H1 (cell line): ENCODE measurements around the gene SLC6A2. TPM values are rescaled to one million over a fixed set of nuclear protein-coding genes. Genes with fewer than 3 reads are reported as not detected.

Source experiments
- CTCF ChIA-PET: fragments of 300-600 bp; sonication (Branson Sonifier 250); formaldehyde crosslinking; loops from one replicate; lab custom pipeline; 2021; ENCODE audit not compliant: partially characterized antibody; lab: Charles Lee
- POLR2A ChIA-PET: fragments of 300-600 bp; sonication (Branson Sonifier 250); formaldehyde crosslinking; loops from one replicate; lab custom pipeline; 2021; ENCODE audit warnings: inconsistent platforms; ENCODE audit not compliant: partially characterized antibody; lab: Charles Lee
- DNase-seq, 2 experiments: peaks; one replicate each; pipeline versions ENCODE4 v3.0.0 to v3.0.0-alpha.2; 2010 to 2022; ENCODE audit warnings: low spot score in 2 of 2, low read depth in 1 of 2, mixed read lengths in 1 of 2
- FAIRE-seq: peaks from 2 replicates; lab custom pipeline; 2011; peaks lifted over from hg19 to GRCh38; lab: Jason Lieb, UNC
- H2AFZ ChIP-seq: 2 replicates; pipeline ENCODE4 v1.8.1; 2012; ENCODE audit warnings: low read length, inconsistent platforms
- H2AK5ac ChIP-seq: 2 replicates; pipeline ENCODE4 v1.6.1; 2013; ENCODE audit warnings: low read depth, low read length
- H2BK120ac ChIP-seq: replicated peaks from 2 replicates; pipeline ENCODE3; 2013; ENCODE audit warnings: low read depth, low read length, inconsistent platforms
- H2BK12ac ChIP-seq: 2 replicates; pipeline ENCODE4 v1.6.1; 2013; ENCODE audit warnings: low read depth, low read length
- H2BK15ac ChIP-seq: 2 replicates; pipeline ENCODE4 v1.6.1; 2013; ENCODE audit warnings: low read length
- H2BK20ac ChIP-seq: 2 replicates; pipeline ENCODE4 v1.6.1; 2013; ENCODE audit warnings: low read length
- H2BK5ac ChIP-seq: 2 replicates; pipeline ENCODE4 v1.6.1; 2013; ENCODE audit warnings: low read depth, low read length
- H3K14ac ChIP-seq: 2 replicates; pipeline ENCODE4 v1.6.1; 2013; ENCODE audit warnings: inconsistent platforms; ENCODE audit not compliant: insufficient read length
- H3K18ac ChIP-seq: 2 replicates; pipeline ENCODE4 v1.6.1; 2013; ENCODE audit warnings: low read length; ENCODE audit errors: extremely low read depth
- H3K23ac ChIP-seq: 2 replicates; pipeline ENCODE4 v1.6.1; 2013; ENCODE audit warnings: inconsistent platforms; ENCODE audit not compliant: insufficient read length
- H3K23me2 ChIP-seq: 2 replicates; pipeline ENCODE4 v1.6.1; 2013; ENCODE audit warnings: low read depth, low read length
- H3K27ac ChIP-seq: 2 replicates; pipeline ENCODE4 v1.6.1; 2011; ENCODE audit warnings: low read depth, low read length, inconsistent platforms
- H3K27me3 ChIP-seq, 4 experiments: replicated peaks in 1 of 4; 1 replicate in 1 of 4; 2 replicates in 3 of 4; pipeline versions ENCODE4 v1.6.1 to v1.8.1; 2011 to 2013; ENCODE audit warnings: low read length in 3 of 4, mild to moderate bottlenecking in 3 of 4, inconsistent platforms in 2 of 4, mixed read lengths in 2 of 4, moderate library complexity in 1 of 4; ENCODE audit not compliant: control insufficient read depth in 3 of 4, insufficient read depth in 3 of 4; ENCODE audit errors: extremely low read depth in 1 of 4
- H3K36me3 ChIP-seq, 4 experiments: 2 replicates each; pipeline versions ENCODE4 v1.6.1 to v1.8.1; 2011 to 2013; ENCODE audit warnings: mild to moderate bottlenecking in 4 of 4, low read length in 3 of 4, moderate library complexity in 2 of 4, control low read depth in 1 of 4, inconsistent platforms in 1 of 4; ENCODE audit not compliant: insufficient read depth in 4 of 4, control insufficient read depth in 2 of 4
- H3K4ac ChIP-seq: replicated peaks from 2 replicates; pipeline ENCODE3; 2013; ENCODE audit warnings: low read length, low read depth, mixed read lengths, inconsistent platforms; ENCODE audit not compliant: insufficient read length
- H3K4me1 ChIP-seq, 4 experiments: replicated peaks in 1 of 4; 1 replicate in 1 of 4; 2 replicates in 3 of 4; pipeline versions ENCODE4 v1.6.1 to v1.8.1; 2011 to 2013; ENCODE audit warnings: low read length in 3 of 4, inconsistent platforms in 2 of 4, mixed read lengths in 1 of 4; ENCODE audit not compliant: insufficient read depth in 4 of 4, control insufficient read depth in 3 of 4
- H3K4me2 ChIP-seq, 2 experiments: 2 replicates each; pipeline versions ENCODE4 v1.6.1 to v1.8.1; 2011 to 2013; ENCODE audit warnings: low read depth in 2 of 2, low read length in 2 of 2, control low read depth in 1 of 2, inconsistent platforms in 1 of 2, mild to moderate bottlenecking in 1 of 2; ENCODE audit not compliant: insufficient read depth in 1 of 2
- H3K4me3 ChIP-seq, 4 experiments: fragments of 200-600, 300-600 bp in 1 of 4; sonication (generic), shearing (Covaris generic), sonication (Bioruptor Twin) in 1 of 4; 2 replicates each; pipeline versions ENCODE4 v1.5.1 to v1.8.1; 2011 to 2016; ENCODE audit warnings: low read length in 4 of 4, low read depth in 3 of 4, control low read depth in 2 of 4, inconsistent platforms in 2 of 4, mild to moderate bottlenecking in 2 of 4, mixed read lengths in 1 of 4, moderate library complexity in 1 of 4; ENCODE audit not compliant: insufficient read depth in 2 of 4; ENCODE audit errors: extremely low read depth in 1 of 4
- H3K56ac ChIP-seq: replicated peaks from 2 replicates; pipeline ENCODE3; 2013; ENCODE audit warnings: low read depth, mild to moderate bottlenecking, mixed read lengths, low read length, inconsistent platforms; ENCODE audit not compliant: insufficient read length
- H3K79me1 ChIP-seq: 2 replicates; pipeline ENCODE4 v1.6.1; 2013; ENCODE audit warnings: low read depth, low read length, control low read depth
- H3K79me2 ChIP-seq, 2 experiments: 2 replicates each; pipeline versions ENCODE4 v1.6.1 to v1.8.1; 2012 to 2013; ENCODE audit warnings: low read length in 2 of 2, mild to moderate bottlenecking in 2 of 2, inconsistent platforms in 1 of 2; ENCODE audit not compliant: insufficient read depth in 2 of 2, control insufficient read depth in 1 of 2
- H3K9ac ChIP-seq, 4 experiments: replicated peaks in 1 of 4; 1 replicate in 1 of 4; 2 replicates in 3 of 4; pipeline versions ENCODE4 v1.6.1 to v1.8.1; 2011 to 2013; ENCODE audit warnings: low read depth in 3 of 4, low read length in 3 of 4, control low read depth in 2 of 4, mild to moderate bottlenecking in 2 of 4, moderate library complexity in 2 of 4, inconsistent platforms in 1 of 4; ENCODE audit errors: extremely low read depth in 1 of 4
- H3K9me3 ChIP-seq, 2 experiments: 2 replicates each; pipeline versions ENCODE4 v1.6.1 to v1.8.1; 2012 to 2013; ENCODE audit warnings: mild to moderate bottlenecking in 2 of 2, moderate library complexity in 2 of 2, control low read depth in 1 of 2, inconsistent platforms in 1 of 2, low read depth in 1 of 2, low read length in 1 of 2, mixed read lengths in 1 of 2; ENCODE audit not compliant: insufficient read depth in 2 of 2
- H4K20me1 ChIP-seq, 2 experiments: replicated peaks in 1 of 2; 2 replicates each; pipeline versions ENCODE3 to v1.8.1; 2011 to 2013; ENCODE audit warnings: inconsistent platforms in 2 of 2, low read length in 2 of 2, mild to moderate bottlenecking in 1 of 2; ENCODE audit not compliant: insufficient read depth in 2 of 2, control insufficient read depth in 1 of 2
- H4K5ac ChIP-seq: 2 replicates; pipeline ENCODE4 v1.6.1; 2013; ENCODE audit warnings: low read length, low read depth, mixed read lengths, inconsistent platforms; ENCODE audit not compliant: insufficient read length
- H4K8ac ChIP-seq: 2 replicates; pipeline ENCODE4 v1.8.0; 2013; ENCODE audit warnings: mild to moderate bottlenecking, moderate library complexity, low read length, inconsistent platforms; ENCODE audit not compliant: insufficient read depth; ENCODE audit errors: extremely low read depth
- H4K91ac ChIP-seq: replicated peaks from 2 replicates; pipeline ENCODE3; 2013; ENCODE audit warnings: low read length, mixed read lengths, inconsistent platforms; ENCODE audit not compliant: insufficient read length
- BACH1 ChIP-seq: IDR thresholded peaks from 2 replicates; pipeline ENCODE4 v1.6.1; 2012; ENCODE audit warnings: low read length, improper control_type of control experiment
- BRCA1 ChIP-seq: IDR thresholded peaks from 2 replicates; pipeline ENCODE4 v1.6.1; 2012; ENCODE audit warnings: low read depth, low read length, improper control_type of control experiment
- CBX8 ChIP-seq: fragments of 300-800, 300-1000 bp; sonication (generic); IDR thresholded peaks from 2 replicates; pipeline ENCODE4 v1.7.1; 2016; ENCODE audit warnings: low read depth, low read length, borderline replicate concordance
- EGR1 ChIP-seq: IDR thresholded peaks from 2 replicates; pipeline ENCODE4 v1.6.1; 2011; ENCODE audit warnings: low read depth, low read length, borderline replicate concordance
- HDAC6 ChIP-seq: IDR thresholded peaks from one replicate; pipeline ENCODE4 v1.7.1; 2012; ENCODE audit warnings: low read depth, mild to moderate bottlenecking, inconsistent platforms, low read length, moderate library complexity
- NRF1 ChIP-seq: IDR thresholded peaks from 2 replicates; pipeline ENCODE4 v1.6.1; 2011; ENCODE audit warnings: mild to moderate bottlenecking, low read depth, low read length, improper control_type of control experiment
- RAD21 ChIP-seq, 2 experiments: IDR thresholded peaks in 1 of 2; conservative IDR thresholded peaks in 1 of 2; 2 replicates each; pipeline ENCODE4 v1.6.1; 2011; ENCODE audit warnings: low read depth in 2 of 2, low read length in 2 of 2, improper control_type of control experiment in 1 of 2, inconsistent platforms in 1 of 2, mild to moderate bottlenecking in 1 of 2, moderate library complexity in 1 of 2
- SIN3A ChIP-seq, 2 experiments: IDR thresholded peaks in 1 of 2; conservative IDR thresholded peaks in 1 of 2; 2 replicates each; pipeline ENCODE4 v1.6.1; 2011 to 2012; ENCODE audit warnings: low read length in 2 of 2, improper control_type of control experiment in 1 of 2, low read depth in 1 of 2, mild to moderate bottlenecking in 1 of 2
- SIRT6 ChIP-seq: IDR thresholded peaks from one replicate; pipeline ENCODE4 v1.7.1; 2012; ENCODE audit warnings: low read length, inconsistent platforms
- ZNF274 ChIP-seq: IDR thresholded peaks from 2 replicates; pipeline ENCODE4 v1.7.0; 2012; ENCODE audit warnings: low read length, borderline replicate concordance; ENCODE audit errors: extremely low read depth
- WGBS, 2 experiments: shearing (Covaris generic) in 1 of 2; methylation state at CpG; one replicate each; pipeline versions ENCODE4 v1.1.6 to v1.1.7; 2013 to 2015; ENCODE audit warnings: low lambda C conversion rate in 2 of 2, mixed read lengths in 2 of 2, inconsistent platforms in 1 of 2, low coverage in 1 of 2, missing lambda C conversion rate in 1 of 2; ENCODE audit not compliant: insufficient replicate concordance in 2 of 2, insufficient coverage in 1 of 2, insufficient read length in 1 of 2; ENCODE audit errors: extremely low coverage in 1 of 2, missing lambda C conversion rate in 1 of 2; 5-methylcytosine and 5-hydroxymethylcytosine counted together
- polyA plus RNA-seq, 7 experiments: library from polyadenylated mRNA; depleted of rRNA in 3 of 7; stranded (reverse) in 5 of 7; unstranded in 2 of 7; fragments of >200 nt in 5 of 7; fragments of 200-250 nt in 2 of 7; gene quantifications; 1 replicate in 5 of 7; 2 replicates in 1 of 7; 4 replicates in 1 of 7; pipeline versions ENCODE4 v1.2.1 to v1.2.3, GENCODE V29; 2011 to 2013; ENCODE audit warnings: missing spikeins in 2 of 7, mixed read lengths in 2 of 7
- total RNA-seq: library from RNA; stranded (reverse); fragmentation: NEBNext Ultra II Directional; extraction: Animal tissue kit (Norgen Biotek cat#: 25700); gene quantifications from 2 replicates; pipeline ENCODE4 v1.2.1, GENCODE V29; 2021

SLC6A2 gene
- total and polyA plus RNA-seq, 2 of the 8 experiments (the other 6 are each of a cell fraction or from before 2014, with no cell fraction given), result 0.35 TPM; not detected in 1

DNA sequence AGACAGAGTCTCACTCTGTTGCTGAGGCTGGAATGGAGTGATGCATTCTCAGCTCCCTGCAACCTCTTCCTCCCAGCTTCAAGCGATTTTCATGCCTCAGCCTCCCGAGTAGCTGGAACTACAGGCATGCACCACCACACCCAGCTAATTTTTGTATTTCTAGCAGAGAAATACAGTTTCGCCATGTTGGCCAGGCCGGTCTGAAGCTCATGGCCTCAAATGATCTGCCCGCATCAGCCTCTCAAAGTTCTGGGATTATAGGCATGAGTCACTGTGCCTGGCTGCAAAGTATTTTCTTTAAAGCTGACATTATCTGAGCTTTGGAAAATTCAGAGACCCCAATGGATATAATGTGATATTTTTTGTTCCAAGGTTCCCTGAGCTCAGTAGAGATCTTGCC lies 31.1 kb upstream of the SLC6A2 start:
- Histone ChIP-seq H3K27ac (no peak overlapping the region), H3K18ac (no peak overlapping the region), H3K23me2 (no peaks in the 10 kb centered on the region), H2BK120ac (no peak overlapping the region), H3K79me1 (no peaks in the 10 kb centered on the region), H4K8ac (no peak overlapping the region), H2BK5ac (no peak overlapping the region), H3K14ac (no peak overlapping the region), H4K20me1 (no peaks in the 10 kb centered on the region), H3K9me3 (peaks cover 3 to 7% of the 10 kb centered on the region in 2 experiments; a peak in 2 of 4 replicates), H3K4me3 (no peak overlapping the region), H3K79me2 (no peaks in the 10 kb centered on the region), H2BK12ac (no peak overlapping the region), H3K4me2 (no peak overlapping the region), H3K4ac (no peak overlapping the region), H3K36me3 (no peaks in the 10 kb centered on the region), H2AFZ (no peak overlapping the region), H2BK15ac (no peak overlapping the region), H3K23ac (no peak overlapping the region), H3K4me1 (peaks cover 0 to 3% (median 2%) of the 10 kb centered on the region in 4 experiments; a peak in 1 of 7 replicates), H2BK20ac (no peak overlapping the region), H4K91ac (no peak overlapping the region), H3K27me3 (no peaks in the 10 kb centered on the region; a peak in 1 of 7 replicates), H3K56ac (no peak overlapping the region), H4K5ac (no peak overlapping the region), H2AK5ac (no peak overlapping the region), H3K9ac (no peak overlapping the region)
- TF ChIP-seq BRCA1 (no peak), RAD21 (IDR thresholded peaks at IDR 0.05 in 1 of 2, conservative IDR thresholded peaks at IDR 0.05 in 1 of 2; ENCODE audit: low read depth in 2 of 2, low read length in 2 of 2) (no peak), EGR1 (no peak), SIRT6 (no peak), ZNF274 (no peak), CBX8 (no peak), HDAC6 (no peak), BACH1 (no peak), NRF1 (no peak), SIN3A (conservative IDR thresholded peaks at IDR 0.05 in 1 of 2, IDR thresholded peaks at IDR 0.05 in 1 of 2; ENCODE audit: low read depth in 1 of 2, low read length in 2 of 2) (no peak)
- ChIA-PET CTCF (interaction anchor here (0.8 to 3.5 kb wide), 7 partner anchors 12 to 160 kb away, joined by 3 to 23 read pairs (median 8); no protein-coding TSS in a partner anchor), POLR2A (no interaction called here)
- 80% methylated on average over 5 of the region's 5 CpGs; no CpG with 5 or more reads in 1 of the 2 experiments for WGBS, 2 experiments
- DNase-seq (no peak), FAIRE-seq (no peak)
